Esophagus muscularis mucosa (tissue), 4 donors: ENCODE data around the gene SLFN5. TPM values are rescaled to one million over a fixed set of nuclear protein-coding genes. Genes with fewer than 3 reads are reported as not detected.

Source experiments
- DNase-seq: peaks from one replicate; pipeline ENCODE4 v3.0.0-alpha.2; 2017; ENCODE audit errors: extremely low spot score
- H3K27ac ChIP-seq, 4 donors: fragments of 200-600 bp; sonication (generic); replicated peaks in 1 of 4; 1 replicate in 3 of 4; 2 replicates in 1 of 4; pipeline ENCODE4 v1.5.1; 2016 to 2019; ENCODE audit warnings: mild to moderate bottlenecking in 1 of 4
- H3K27me3 ChIP-seq, 4 donors: fragments of 200-600 bp; sonication (generic); one replicate each; pipeline versions ENCODE4 v1.5.1 to v1.6.0; 2016 to 2019
- H3K36me3 ChIP-seq, 4 donors: fragments of 200-600 bp; sonication (generic); one replicate each; pipeline ENCODE4 v1.5.1; 2016 to 2019
- H3K4me1 ChIP-seq, 4 donors: fragments of 200-600 bp; sonication (generic); one replicate each; pipeline ENCODE4 v1.5.1; 2016 to 2019
- H3K4me3 ChIP-seq, 4 donors: fragments of 200-600 bp; sonication (generic); 1 replicate in 2 of 4; 2 replicates in 2 of 4; pipeline ENCODE4 v1.5.1; 2016 to 2019; ENCODE audit warnings: mild to moderate bottlenecking in 4 of 4, moderate library complexity in 1 of 4
- H3K9me3 ChIP-seq, 4 donors: fragments of 200-600 bp; sonication (generic); 1 replicate in 3 of 4; 2 replicates in 1 of 4; pipeline ENCODE4 v1.5.1; 2016 to 2019
- CTCF ChIP-seq, 3 experiments: fragments of 200-600 bp in 2 of 3; fragments of 450-650 bp in 1 of 3; sonication (generic) in 2 of 3; IDR thresholded peaks; one replicate each; pipeline ENCODE4 v1.5.1; 2017 to 2019; ENCODE audit warnings: antibody characterized with exemption in 3 of 3, mild to moderate bottlenecking in 2 of 3, moderate library complexity in 1 of 3
- EP300 ChIP-seq: sonication (generic); formaldehyde crosslinking; IDR thresholded peaks from one replicate; pipeline ENCODE4 v1.6.1; 2017; ENCODE audit warnings: antibody characterized with exemption
- POLR2A ChIP-seq: fragments of 450-650 bp; IDR thresholded peaks from one replicate; pipeline ENCODE4 v1.6.1; 2017; ENCODE audit warnings: antibody characterized with exemption, moderate library complexity, mild to moderate bottlenecking, low read depth
- POLR2AphosphoS5 ChIP-seq, 2 donors: sonication (generic); formaldehyde crosslinking; IDR thresholded peaks; one replicate each; pipeline ENCODE4 v1.6.1; 2017; ENCODE audit warnings: antibody characterized with exemption in 2 of 2
- WGBS: methylation state at CpG from one replicate; pipeline ENCODE4 v1.1.5; 2018; 5-methylcytosine and 5-hydroxymethylcytosine counted together
- intact Hi-C: fragments of 100-400 bp; cut with DNase I; formaldehyde crosslinking; loops from one replicate; pipeline ENCODE4 v1.15.1; 2023
- total RNA-seq, 4 donors: library from RNA; depleted of rRNA; stranded (reverse); fragments of >200 nt; gene quantifications; one replicate each; pipeline versions ENCODE4 v1.1.0 to v1.2.1, GENCODE V29; 2016

Gene SLFN5
- total RNA-seq, 4 donors from 2014 or later: 17.9 to 33.4 (median 26.9) TPM

DNA sequence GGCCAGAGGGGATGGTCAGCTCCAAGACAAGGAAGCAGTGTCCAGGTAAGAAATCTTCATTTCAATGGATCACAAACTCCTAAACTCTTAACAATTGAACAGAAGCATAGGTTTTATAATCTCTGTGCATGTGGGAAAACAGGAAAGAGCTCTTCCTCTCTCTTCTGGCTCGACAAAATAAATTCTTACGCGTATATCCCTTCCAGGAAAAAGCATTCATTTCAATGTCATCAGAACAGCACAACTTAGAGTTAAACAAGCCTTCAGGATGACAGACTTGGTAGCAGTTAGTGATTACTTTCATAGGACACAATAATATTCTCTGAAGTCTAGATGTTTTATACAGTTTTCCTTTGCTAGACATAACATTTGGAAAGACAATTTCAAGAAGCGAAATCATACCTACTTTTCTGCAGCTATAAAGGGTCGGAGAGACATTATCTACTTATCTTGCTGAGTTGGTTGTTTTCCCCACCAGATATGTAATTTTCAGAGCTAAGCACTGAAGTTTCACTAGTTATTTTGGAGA is 29.4 kb upstream of the SLFN5 start:
- TF ChIP-seq EP300 (no peak), POLR2A (no peak)
- peak overlapping the region in 1 of 4 donors; percentile 21 for H3K27ac ChIP-seq
- no peaks in the 10 kb centered on the region for H3K36me3 ChIP-seq
- no peak for DNase-seq
- no peaks in the 10 kb centered on the region for H3K9me3 ChIP-seq
- peaks cover 0 to 3% (median 0%) of the 10 kb centered on the region in 4 donors for H3K27me3 ChIP-seq
- 73% methylated on average over 5 of the region's 5 CpGs for WGBS
- H3K4me3 ChIP-seq: no peak overlapping the region
- H3K4me1 ChIP-seq: peaks cover 0 to 9% (median 3%) of the 10 kb centered on the region in 4 donors
- intact Hi-C loops: loop anchor here (10.0 kb wide), 1 partner anchor 59 kb away; no protein-coding TSS in a partner anchor

DNA sequence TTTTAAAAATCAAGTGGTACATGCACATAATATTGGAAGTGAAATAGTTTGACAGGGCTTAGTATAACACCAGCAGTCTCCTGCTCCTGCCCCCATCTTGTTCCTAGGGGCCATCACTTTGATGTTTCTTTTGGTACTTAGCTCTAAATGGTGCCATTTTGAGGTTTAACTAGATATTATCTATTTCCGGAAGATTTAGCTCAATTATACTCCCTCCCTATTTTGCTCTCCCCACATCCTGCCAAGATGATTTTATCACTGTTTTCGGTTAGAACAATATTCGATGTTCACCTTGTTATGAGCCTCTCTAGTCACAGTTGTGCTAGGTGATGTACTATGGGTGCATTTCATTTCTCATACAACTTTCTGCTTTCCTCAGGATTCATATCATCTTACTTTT is 28.7 kb upstream of the SLFN5 start:
- intact Hi-C loops: loop anchor here (10.0 kb wide), 1 partner anchor 59 kb away; no protein-coding TSS in a partner anchor
- no peak for TF ChIP-seq CTCF (IDR thresholded peaks at IDR 0.05)
- TF ChIP-seq POLR2AphosphoS5 (IDR thresholded peaks at IDR 0.05): no peak
- no peak for TF ChIP-seq POLR2A
- TF ChIP-seq EP300: no peak
- H3K4me1 ChIP-seq: peaks cover 0 to 9% (median 3%) of the 10 kb centered on the region in 4 donors
- no peaks in the 10 kb centered on the region for H3K36me3 ChIP-seq
- no peaks in the 10 kb centered on the region for H3K9me3 ChIP-seq
- peaks cover 0 to 3% (median 0%) of the 10 kb centered on the region in 4 donors for H3K27me3 ChIP-seq
- H3K4me3 ChIP-seq: no peak overlapping the region
- 73% methylated on average over 3 of the region's 3 CpGs for WGBS
- peak overlapping the region in 1 of 4 donors; percentile 31 for H3K27ac ChIP-seq
- DNase-seq: no peak

- H3K9me3 ChIP-seq: no peaks in the 10 kb centered on the region
- H3K27ac ChIP-seq: peak overlapping the region in 2 of 4 donors; percentile 26 to 31
- H3K4me1 ChIP-seq: peaks cover 0 to 9% (median 3%) of the 10 kb centered on the region in 4 donors
- H3K4me3 ChIP-seq: no peak overlapping the region
- DNase-seq: no peak
- TF ChIP-seq POLR2AphosphoS5 (IDR thresholded peaks at IDR 0.05) (no peak), CTCF (IDR thresholded peaks at IDR 0.05) (no peak), POLR2A (no peak), EP300 (no peak)
- intact Hi-C loops: loop anchor here (10.0 kb wide), 1 partner anchor 60 kb away; no protein-coding TSS in a partner anchor
- no peaks in the 10 kb centered on the region for H3K36me3 ChIP-seq
- WGBS: 47% methylated on average over 5 of the region's 5 CpGs
- peaks cover 0 to 3% (median 0%) of the 10 kb centered on the region in 4 donors for H3K27me3 ChIP-seq
Observed at GRCh38 chr17:35214631-35215273, 28.1 kb upstream of the SLFN5 start.

- Histone ChIP-seq H3K27ac (no peak overlapping the region), H3K9me3 (peaks cover 0 to 2% (median 0%) of the 10 kb centered on the region in 4 donors), H3K36me3 (no peaks in the 10 kb centered on the region), H3K27me3 (no peaks in the 10 kb centered on the region), H3K4me3 (no peak overlapping the region), H3K4me1 (peaks cover 0 to 9% (median 3%) of the 10 kb centered on the region in 4 donors)
- WGBS: 59% methylated on average over 5 of the region's 5 CpGs
- intact Hi-C loops: loop anchor here (10.0 kb wide), 1 partner anchor 62 kb away; no protein-coding TSS in a partner anchor
- DNase-seq: no peak
- TF ChIP-seq EP300: no peak
- TF ChIP-seq POLR2A: no peak
- no peak for TF ChIP-seq POLR2AphosphoS5 (IDR thresholded peaks at IDR 0.05)
- no peak for TF ChIP-seq CTCF (IDR thresholded peaks at IDR 0.05)
Observed at GRCh38 chr17:35217107-35217506, 25.8 kb upstream of the SLFN5 start.

GRCh38 chr17:35218915-35219314 is 24.0 kb upstream of the SLFN5 start:
- Histone ChIP-seq H3K9me3 (peaks cover 0 to 10% (median 0%) of the 10 kb centered on the region in 4 donors), H3K27me3 (peaks cover 0 to 12% (median 0%) of the 10 kb centered on the region in 4 donors), H3K27ac (peak overlapping the region in 1 of 4 donors; percentile 38), H3K36me3 (no peaks in the 10 kb centered on the region), H3K4me3 (no peak overlapping the region), H3K4me1 (peaks cover 0 to 9% (median 3%) of the 10 kb centered on the region in 4 donors)
- no peak for DNase-seq
- TF ChIP-seq CTCF (IDR thresholded peaks at IDR 0.05): no peak
- intact Hi-C loops: loop anchor here (10.0 kb wide), 1 partner anchor 64 kb away; no protein-coding TSS in a partner anchor
- WGBS: 63% methylated on average over 2 of the region's 2 CpGs
